Measurements from ENCODE around the gene FMN1.

Gene FMN1

DNA sequence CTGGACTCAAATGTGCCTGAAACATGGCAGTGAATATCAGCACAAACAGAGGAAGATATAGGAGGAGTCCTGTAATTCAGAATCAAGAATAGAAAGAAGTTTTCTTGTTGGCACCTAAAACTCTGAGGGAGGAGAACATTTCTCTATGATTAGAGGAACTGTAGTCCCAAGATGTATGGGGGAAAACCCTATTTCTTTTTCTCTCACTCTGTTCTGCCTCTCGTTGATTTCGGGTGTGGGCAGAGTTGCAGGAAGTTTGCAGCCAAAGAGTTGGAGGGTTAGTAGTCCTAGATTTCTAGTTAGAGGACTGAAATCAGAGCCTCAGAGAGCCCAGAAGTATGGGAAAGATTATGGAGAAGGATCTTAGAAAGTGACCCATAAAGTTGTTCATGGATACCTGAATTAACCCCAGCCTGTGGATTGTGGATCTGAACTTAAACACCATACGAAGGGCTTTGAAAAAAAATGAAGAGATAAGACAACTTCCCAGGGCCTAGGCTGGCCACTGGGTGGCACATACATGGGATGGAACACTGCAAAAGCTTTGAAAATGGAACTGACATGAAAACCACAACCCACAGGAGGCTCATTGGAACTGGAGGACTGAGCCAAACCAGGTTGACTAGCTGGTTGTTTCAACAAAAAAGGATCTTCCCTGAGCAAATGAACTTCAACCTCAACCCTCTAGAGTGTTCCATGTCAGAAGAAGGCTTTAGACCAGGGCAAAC is 34.6 kb downstream of the FMN1 start:
- DNase-seq (ENCODE audit: low spot score): no peak
- in situ Hi-C loops (cut with MboI; ENCODE audit: low sequenced_read_pairs, unreplicated experiment): no loop called here
- no peak for TF ChIP-seq CTCF (IDR thresholded peaks at IDR 0.05; ENCODE audit: borderline replicate concordance, control extremely low read depth, extremely low read depth, insufficient read depth, missing control alignments)

DNA sequence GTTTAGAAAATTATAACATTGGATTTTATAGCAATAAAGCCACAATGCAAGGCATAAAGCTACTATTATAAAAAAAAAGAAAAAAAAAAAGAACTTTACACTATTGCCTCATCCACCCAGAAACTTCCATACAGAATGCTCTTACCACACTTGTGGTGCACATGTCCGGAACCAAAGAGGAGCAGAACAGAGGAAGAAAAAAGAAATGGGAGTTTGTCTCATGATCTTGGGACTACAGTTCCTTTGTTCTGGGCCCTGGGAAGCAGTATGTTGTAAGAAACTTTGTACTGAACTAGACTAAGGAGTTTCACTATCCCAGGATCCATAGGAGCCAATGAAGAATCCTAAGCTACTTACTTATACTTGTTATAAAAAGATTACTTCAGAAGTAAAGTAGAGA is 36.1 kb downstream of the FMN1 start:
- no peak for DNase-seq (ENCODE audit: low spot score)
- no peak for TF ChIP-seq CTCF (IDR thresholded peaks at IDR 0.05; ENCODE audit: borderline replicate concordance, control extremely low read depth, extremely low read depth, insufficient read depth, missing control alignments)
- in situ Hi-C loops (cut with MboI; ENCODE audit: low sequenced_read_pairs, unreplicated experiment): no loop called here

GRCh38 chr15:33157371-33158037 is 37.0 kb downstream of the FMN1 start:
- in situ Hi-C loops (cut with MboI; ENCODE audit: low sequenced_read_pairs, unreplicated experiment): no loop called here
- DNase-seq (ENCODE audit: low spot score): no peak
- TF ChIP-seq CTCF (IDR thresholded peaks at IDR 0.05; ENCODE audit: borderline replicate concordance, control extremely low read depth, extremely low read depth, insufficient read depth, missing control alignments): no peak

DNA sequence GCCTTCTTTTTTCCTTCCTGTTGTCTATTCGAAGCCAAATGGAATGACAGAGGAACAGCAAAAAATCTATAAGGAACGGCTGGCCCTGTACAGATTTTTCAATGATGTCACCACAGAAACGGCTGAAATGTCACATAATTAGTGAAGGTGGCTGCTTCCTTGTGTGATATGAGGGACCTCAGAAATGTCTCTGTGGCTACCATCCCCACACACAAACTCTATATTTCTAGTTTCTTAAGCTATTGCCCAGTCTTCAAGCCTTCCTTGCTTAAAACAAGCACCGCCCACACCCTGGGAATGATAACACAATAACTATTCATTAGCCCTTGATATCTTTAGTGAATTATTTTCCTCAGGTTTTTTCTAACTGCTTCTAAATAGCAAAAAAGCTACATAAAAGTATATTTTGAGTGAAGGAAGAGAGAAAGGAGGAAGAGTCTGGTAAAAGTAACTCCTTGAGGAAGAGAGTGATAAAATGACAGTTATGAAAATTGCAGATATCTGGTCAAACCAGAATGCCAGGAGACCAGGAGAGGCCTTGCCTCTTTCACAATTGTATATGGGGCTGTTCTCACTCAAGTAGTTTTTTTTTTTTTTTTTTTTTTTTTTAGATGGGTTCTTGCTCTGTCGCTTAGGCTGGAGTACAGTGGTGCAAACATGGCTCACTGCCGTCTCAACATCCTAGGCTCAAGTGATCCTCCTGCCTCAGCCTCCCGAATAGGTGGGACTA is 38.7 kb downstream of the FMN1 start:
- in situ Hi-C loops (cut with MboI; ENCODE audit: low sequenced_read_pairs, unreplicated experiment): no loop called here
- peak; percentile 1 for TF ChIP-seq CTCF (IDR thresholded peaks at IDR 0.05; ENCODE audit: borderline replicate concordance, control extremely low read depth, extremely low read depth, insufficient read depth, missing control alignments)
- DNase-seq (ENCODE audit: low spot score): no peak

GRCh38 chr15:33154351-33155166 is 40.0 kb downstream of the FMN1 start:
- TF ChIP-seq CTCF (IDR thresholded peaks at IDR 0.05; ENCODE audit: borderline replicate concordance, control extremely low read depth, extremely low read depth, insufficient read depth, missing control alignments): no peak
- DNase-seq (ENCODE audit: low spot score): no peak
- in situ Hi-C loops (cut with MboI; ENCODE audit: low sequenced_read_pairs, unreplicated experiment): no loop called here

- TF ChIP-seq CTCF (IDR thresholded peaks at IDR 0.05; ENCODE audit: borderline replicate concordance, control extremely low read depth, extremely low read depth, insufficient read depth, missing control alignments): no peak
- no peak for DNase-seq (ENCODE audit: low spot score)
- in situ Hi-C loops (cut with MboI; ENCODE audit: low sequenced_read_pairs, unreplicated experiment): no loop called here
These were observed 41.0 kb downstream of the FMN1 start for GRCh38 chr15:33153548-33153947.
